Sigmoid colon (tissue), 4 donors: ENCODE results near the gene BAD.

ENCODE experiments used
- CTCF ChIP-seq, 4 experiments: fragments of 450-650 bp in 3 of 4; fragments of 200-600 bp in 1 of 4; IDR thresholded peaks; one replicate each; pipeline ENCODE4 v1.5.1; 2016 to 2019; ENCODE audit warnings: antibody characterized with exemption in 4 of 4, mild to moderate bottlenecking in 3 of 4, moderate library complexity in 2 of 4
- EP300 ChIP-seq, 4 donors: sonication (generic); formaldehyde crosslinking; IDR thresholded peaks; one replicate each; pipeline ENCODE4 v1.6.1; 2017; ENCODE audit warnings: antibody characterized with exemption in 4 of 4
- POLR2A ChIP-seq, 2 donors: fragments of 450-650 bp; IDR thresholded peaks; one replicate each; pipeline ENCODE4 v1.6.1; 2016; ENCODE audit warnings: antibody characterized with exemption in 2 of 2, mild to moderate bottlenecking in 2 of 2, moderate library complexity in 2 of 2
- POLR2AphosphoS5 ChIP-seq, 4 donors: sonication (generic); formaldehyde crosslinking; IDR thresholded peaks; one replicate each; pipeline ENCODE4 v1.6.1; 2017; ENCODE audit warnings: antibody characterized with exemption in 4 of 4

- TF ChIP-seq CTCF (IDR thresholded peaks at IDR 0.05) (no peak), EP300 (IDR thresholded peaks at IDR 0.05) (no peak), POLR2A (IDR thresholded peaks at IDR 0.05) (no peak), POLR2AphosphoS5 (IDR thresholded peaks at IDR 0.05) (no peak)
Measured at GRCh38 chr11:64243236-64243854, 41.1 kb downstream of the BAD start.
